ENCODE data around the gene COMT.
"Not testable (repeated sequence)": the region's sequence is repeated elsewhere in the genome, so short reads cannot be mapped to it uniquely, and the experiment has no call there.

The COMT gene

DNA sequence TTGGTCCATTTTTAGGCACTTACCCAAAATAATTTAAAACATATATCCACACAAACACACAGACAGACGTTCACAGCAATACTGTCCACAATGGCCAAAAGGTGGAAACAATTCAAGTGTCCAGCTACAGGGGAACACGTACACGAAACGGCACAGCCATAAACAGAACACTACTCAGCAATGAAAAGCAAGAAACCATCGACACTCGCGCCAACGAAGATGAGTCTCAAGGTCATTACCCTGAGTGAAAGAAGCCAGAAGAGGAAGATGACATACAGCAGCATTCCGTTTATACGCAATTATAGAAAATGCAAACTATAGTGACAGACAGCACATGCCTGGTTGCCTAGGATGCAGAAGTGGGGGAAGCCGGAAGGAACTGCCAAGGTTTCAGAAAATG, 13.4 kb upstream of the COMT start:
- no peak for DNase-seq (ENCODE audit: low read depth in 1 of 2, low spot score in 1 of 2)

DNA sequence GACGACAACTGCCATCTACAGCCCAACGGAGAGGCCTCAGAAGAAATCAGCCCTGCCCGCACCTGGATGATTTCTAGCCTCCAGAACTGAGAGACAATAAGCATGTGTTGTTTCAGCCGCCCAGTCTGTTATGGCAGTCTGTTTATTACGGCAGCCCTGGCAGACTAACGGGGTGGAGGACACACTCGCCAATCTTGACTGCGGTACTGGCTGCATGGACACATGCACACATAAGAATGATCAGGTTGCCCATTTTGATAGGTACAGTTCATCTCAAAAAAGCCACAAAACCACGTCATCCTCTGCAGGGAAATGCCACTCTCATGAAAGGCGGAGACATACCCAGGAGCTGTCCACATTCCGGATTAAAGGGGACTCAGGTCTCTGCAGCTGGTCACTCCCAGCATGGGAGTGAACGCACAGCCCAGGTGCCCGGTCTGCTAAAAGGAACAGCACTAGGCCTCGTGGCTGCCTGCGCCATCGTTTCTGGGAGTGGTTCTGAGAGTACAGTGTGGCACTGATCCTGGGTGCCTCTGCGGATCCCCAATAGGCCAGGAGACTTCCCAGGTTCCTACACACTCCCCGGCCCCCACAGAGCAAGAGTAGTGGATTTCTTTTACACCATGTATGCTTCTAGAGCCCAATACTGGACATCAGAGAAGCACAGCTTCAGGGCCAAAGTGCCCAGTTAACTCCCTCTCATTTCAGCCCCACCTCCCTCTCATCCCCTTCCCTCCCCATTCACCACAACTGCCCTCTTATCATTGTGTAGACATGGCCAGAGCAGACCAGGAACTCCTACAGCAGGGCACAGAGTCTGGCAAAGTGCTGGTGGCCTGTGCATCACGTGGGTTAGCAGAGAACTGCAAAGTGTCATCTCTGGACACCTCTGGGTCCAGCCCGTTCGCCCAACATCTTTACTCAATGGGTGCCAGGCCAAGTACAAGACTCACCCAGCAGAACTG, 11.7 kb upstream of the COMT start:
- no peak for DNase-seq (ENCODE audit: low read depth in 1 of 2, low spot score in 1 of 2)

GRCh38 chr22:19930551-19931486, 10.8 kb upstream of the COMT start:
- DNase-seq (ENCODE audit: low read depth in 1 of 2, low spot score in 1 of 2), result no peak

DNA sequence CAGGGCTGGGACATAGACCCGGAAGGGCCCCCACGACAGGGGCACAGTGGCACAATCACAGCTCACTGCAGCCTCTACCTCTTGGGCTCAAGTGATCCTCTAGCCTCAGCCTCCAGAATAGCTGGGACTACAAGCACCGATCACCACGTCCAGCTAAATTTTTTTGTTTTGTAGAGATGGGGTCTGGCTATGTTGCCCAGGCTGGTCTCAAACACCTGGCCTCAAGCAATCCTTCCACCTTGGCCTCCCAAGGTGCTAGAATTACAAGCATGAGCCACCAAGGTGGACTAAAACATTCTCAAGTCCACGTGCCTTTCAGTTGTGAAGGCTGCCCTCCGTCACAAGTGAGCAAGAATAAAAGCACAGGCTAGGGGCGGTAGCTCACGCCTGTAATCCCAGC, 10.1 kb upstream of the COMT start:
- no peak for DNase-seq (ENCODE audit: low read depth in 1 of 2, low spot score in 1 of 2)

DNA sequence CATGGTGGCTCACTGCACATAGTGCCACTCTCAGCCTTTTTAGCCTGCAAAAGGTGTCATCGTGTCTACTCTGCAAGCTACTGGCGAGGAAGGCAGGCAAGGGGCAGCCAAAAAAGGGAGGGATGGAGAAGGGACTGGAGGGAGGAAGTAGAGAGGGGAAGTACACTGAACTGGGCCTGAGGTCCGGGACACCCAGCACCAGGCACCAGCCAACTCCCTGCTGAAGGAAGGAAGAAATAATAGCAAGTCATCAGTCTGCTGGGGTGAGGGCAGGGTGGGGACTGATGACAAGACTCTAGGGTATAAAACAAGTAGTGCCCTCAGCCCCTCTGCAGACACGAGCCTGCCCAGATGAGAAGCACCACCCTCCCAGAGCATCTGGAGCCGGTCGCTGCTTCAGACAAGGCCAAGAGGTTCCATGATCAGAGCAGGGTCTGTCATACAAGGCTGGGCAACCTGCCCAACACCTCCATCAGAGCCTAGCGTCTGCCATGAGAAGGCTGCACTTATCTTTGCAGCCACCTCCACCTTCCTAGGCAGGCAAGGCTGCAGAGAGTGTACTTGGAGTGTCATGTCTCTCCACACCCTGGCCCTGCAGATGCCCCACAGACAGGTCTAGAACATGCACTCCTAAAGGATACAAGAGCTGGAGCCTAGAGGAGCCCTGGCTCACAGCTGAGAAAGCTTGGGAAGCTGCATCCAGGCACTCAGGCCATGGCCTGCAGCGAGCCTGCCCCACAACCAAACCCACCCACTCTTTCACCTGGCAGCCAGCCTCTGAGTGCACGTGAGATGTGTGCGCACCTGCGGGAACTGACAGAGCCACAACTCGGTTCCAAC, 9.0 kb upstream of the COMT start:
- DNase-seq (ENCODE audit: low read depth in 1 of 2, low spot score in 1 of 2), result no peak

GRCh38 chr22:19933341-19934241, 8.0 kb upstream of the COMT start:
- DNase-seq (ENCODE audit: low read depth in 1 of 2, low spot score in 1 of 2), result no peak

GRCh38 chr22:19935123-19935718, 6.4 kb upstream of the COMT start:
- DNase-seq (ENCODE audit: low read depth in 1 of 2, low spot score in 1 of 2), result not testable (repeated sequence)

- DNase-seq (ENCODE audit: low read depth in 1 of 2, low spot score in 1 of 2), result no peak
These were observed 5.1 kb upstream of the COMT start for GRCh38 chr22:19936513-19936912.

GRCh38 chr22:19937616-19938473, 3.7 kb upstream of the COMT start:
- no peak for DNase-seq (ENCODE audit: low read depth in 1 of 2, low spot score in 1 of 2)

DNA sequence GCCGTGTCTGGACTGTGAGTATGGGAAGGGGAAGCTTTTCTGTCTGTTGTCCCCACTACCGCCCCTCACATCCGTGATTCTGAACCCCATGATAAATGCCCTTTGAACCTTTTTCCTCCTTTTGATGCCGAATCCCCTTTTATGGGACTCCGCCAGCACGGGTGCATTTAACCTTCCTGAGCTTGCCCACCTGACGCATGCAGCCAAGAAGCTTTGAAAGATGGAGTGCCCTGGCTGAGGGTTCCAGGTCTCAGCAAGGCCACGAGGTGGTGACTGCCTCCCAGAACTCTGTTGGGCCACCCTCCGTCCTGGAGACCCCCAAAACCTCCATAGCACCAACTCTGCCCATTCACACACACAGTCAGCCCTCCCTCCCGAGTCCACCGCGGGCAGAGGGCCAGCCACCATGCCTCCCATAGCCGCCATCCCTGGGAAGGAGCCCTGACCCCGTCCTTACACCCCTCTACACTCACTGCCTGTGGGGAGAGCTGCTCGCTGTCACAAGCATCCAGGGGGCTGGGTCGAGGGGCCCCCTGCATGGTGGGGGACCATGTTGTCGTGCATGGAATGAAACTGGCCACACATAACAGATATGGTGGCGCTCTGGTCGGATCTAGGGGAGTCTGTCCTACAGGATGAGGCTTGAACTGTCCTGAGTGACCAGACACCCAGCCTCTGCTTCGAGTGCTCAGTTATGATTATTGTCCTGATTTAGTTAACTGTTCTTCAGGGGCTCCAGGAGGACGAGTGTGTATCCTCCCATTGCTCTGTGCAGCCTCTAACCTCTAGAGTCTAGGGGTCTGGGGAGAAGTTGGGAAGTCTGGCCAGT, 822 bp upstream of the COMT start:
- no peak for DNase-seq (ENCODE audit: low read depth in 1 of 2, low spot score in 1 of 2)

DNA sequence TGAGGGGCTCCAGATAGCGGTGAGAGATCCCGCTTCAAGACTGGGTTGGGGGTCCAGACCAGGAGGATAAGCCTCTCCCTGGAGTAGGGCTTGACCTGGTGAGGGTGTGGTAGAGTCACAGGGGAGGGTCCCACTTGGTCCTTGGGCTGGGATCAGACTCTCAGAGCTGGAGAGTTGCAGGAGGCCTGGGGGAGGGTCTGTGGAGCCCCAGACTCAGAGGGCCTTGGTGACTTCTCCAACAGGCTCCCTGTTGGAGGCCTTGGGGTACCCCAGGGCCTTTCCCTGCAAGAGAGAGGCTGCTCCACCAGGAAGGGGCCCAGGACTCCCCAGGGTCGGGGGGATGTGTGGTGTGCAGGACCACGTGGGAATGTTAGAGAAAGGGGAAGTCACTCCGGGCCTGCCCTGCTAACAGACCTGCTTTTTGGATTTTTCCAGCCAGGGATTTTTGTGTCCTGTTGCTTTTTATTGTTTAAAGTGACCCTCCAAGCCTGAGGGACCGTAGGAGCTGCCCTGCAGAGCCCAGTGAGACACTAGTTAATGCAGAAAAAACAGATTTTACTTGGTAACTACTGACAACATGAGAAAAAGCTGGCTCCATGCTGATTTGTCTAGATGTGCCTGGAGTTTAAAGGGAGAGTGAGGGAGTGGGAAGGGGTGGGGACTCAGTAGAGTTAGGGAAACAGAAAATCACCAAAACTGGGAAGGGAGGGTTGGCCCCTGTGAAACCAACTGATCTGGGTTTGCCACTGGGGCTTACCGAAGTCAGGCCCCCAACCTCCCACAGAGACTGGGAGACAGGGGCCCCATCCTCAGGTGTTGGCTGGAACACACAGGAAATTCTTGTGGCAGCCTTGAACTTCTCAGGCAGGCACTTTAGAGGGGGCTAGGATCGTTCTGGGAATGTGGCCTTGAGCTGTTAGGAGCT, 847 bp downstream of the COMT start:
- no peak for DNase-seq (ENCODE audit: low read depth in 1 of 2, low spot score in 1 of 2)

- no peak for DNase-seq (ENCODE audit: low read depth in 1 of 2, low spot score in 1 of 2)
These were observed 1.8 kb downstream of the COMT start for GRCh38 chr22:19943082-19944026.

DNA sequence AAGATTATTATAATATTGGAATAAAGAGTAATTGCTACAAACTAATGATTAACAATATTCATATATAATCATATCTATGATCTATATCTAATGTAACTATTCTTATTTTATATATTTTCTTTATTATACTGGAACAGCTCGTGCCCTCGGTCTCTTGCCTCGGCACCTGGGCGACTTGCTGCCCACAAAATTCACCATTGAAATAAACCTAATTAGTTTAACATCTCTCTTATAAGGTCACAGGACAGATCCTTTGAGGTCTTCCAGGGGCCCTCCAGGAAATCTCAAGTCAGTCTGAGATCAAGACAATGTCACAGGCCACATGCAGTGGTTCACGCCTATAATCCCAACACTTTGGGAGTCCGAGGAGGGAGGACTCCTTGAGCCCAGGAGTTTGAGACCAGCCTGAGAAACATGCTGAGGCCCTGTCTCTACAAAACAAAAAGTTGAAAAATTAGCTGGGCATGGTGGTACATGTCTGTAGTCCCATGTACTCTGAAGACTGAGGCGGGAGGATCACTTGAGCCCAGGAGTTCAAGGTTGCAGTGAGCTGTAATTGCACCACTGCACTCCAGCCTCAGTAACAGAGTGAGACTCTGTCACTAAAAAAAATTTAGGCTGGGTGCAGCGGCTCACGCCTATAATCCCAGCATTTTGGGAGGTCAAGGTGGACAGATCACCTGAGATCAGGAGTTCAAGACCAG, 6.6 kb downstream of the COMT start:
- no peak for DNase-seq (ENCODE audit: low read depth in 1 of 2, low spot score in 1 of 2)

- no peak for DNase-seq (ENCODE audit: low read depth in 1 of 2, low spot score in 1 of 2)
These were observed 9.8 kb downstream of the COMT start for GRCh38 chr22:19951346-19951745.

Measured in activated T-helper 1 cell treated with anti-CD3 and anti-CD28 coated beads, Interleukin-2, amount 50 U/mL, for 16 hours (primary cell).